Mesenchymal stem cell (in vitro differentiated cells and primary cell): ENCODE results near the gene CPT1C. TPM values are rescaled to one million over a fixed set of nuclear protein-coding genes. Genes with fewer than 3 reads are reported as not detected.
A peak's percentile ranks its signal among the peaks of the same experiment; 100 is the strongest.

Source experiments
- DNase-seq: peaks from one replicate; pipeline ENCODE4 v3.0.0-alpha.2; 2013
- H2AFZ ChIP-seq: one replicate; pipeline ENCODE4 v1.6.1; 2013; ENCODE audit warnings: low read depth, mild to moderate bottlenecking, control low read depth, inconsistent platforms, low read length, moderate library complexity
- H2AK5ac ChIP-seq: 2 replicates; pipeline ENCODE4 v1.6.1; 2013; ENCODE audit warnings: low read length, moderate library complexity, mild to moderate bottlenecking, inconsistent platforms; ENCODE audit not compliant: severe bottlenecking
- H2BK120ac ChIP-seq: one replicate; pipeline ENCODE4 v1.6.1; 2013; ENCODE audit warnings: low read depth, mild to moderate bottlenecking, inconsistent platforms, low read length, moderate library complexity
- H2BK12ac ChIP-seq, 2 experiments: one replicate each; pipeline ENCODE4 v1.6.1; 2013; ENCODE audit warnings: inconsistent platforms in 2 of 2, low read length in 2 of 2, mild to moderate bottlenecking in 2 of 2, moderate library complexity in 2 of 2, control low read depth in 1 of 2
- H2BK15ac ChIP-seq: one replicate; pipeline ENCODE4 v1.6.1; 2013; ENCODE audit warnings: mild to moderate bottlenecking, low read depth, inconsistent platforms; ENCODE audit not compliant: poor library complexity, severe bottlenecking
- H2BK5ac ChIP-seq: 2 replicates; pipeline ENCODE4 v1.6.1; 2013; ENCODE audit warnings: low read depth, mild to moderate bottlenecking, low read length, control low read depth, inconsistent platforms; ENCODE audit not compliant: poor library complexity, severe bottlenecking
- H3K14ac ChIP-seq, 2 experiments: one replicate each; pipeline ENCODE4 v1.6.1; 2013; ENCODE audit warnings: inconsistent platforms in 2 of 2, low read length in 2 of 2, control low read depth in 1 of 2, mild to moderate bottlenecking in 1 of 2, moderate library complexity in 1 of 2
- H3K18ac ChIP-seq, 2 experiments: one replicate each; pipeline ENCODE4 v1.6.1; 2013; ENCODE audit warnings: inconsistent platforms in 2 of 2, low read length in 2 of 2, control low read depth in 1 of 2, low read depth in 1 of 2, mild to moderate bottlenecking in 1 of 2
- H3K23ac ChIP-seq, 2 experiments: one replicate each; pipeline ENCODE4 v1.6.1; 2013; ENCODE audit warnings: inconsistent platforms in 2 of 2, low read length in 2 of 2, mild to moderate bottlenecking in 2 of 2, moderate library complexity in 2 of 2, control low read depth in 1 of 2
- H3K27ac ChIP-seq: 2 replicates; pipeline ENCODE4 v1.5.1; 2013; ENCODE audit warnings: mild to moderate bottlenecking, moderate library complexity, low read length, control low read depth, inconsistent platforms; ENCODE audit not compliant: poor library complexity, severe bottlenecking
- H3K27me3 ChIP-seq, 2 experiments: 2 replicates each; pipeline versions ENCODE4 v1.6.1 to v1.7.0; 2013; ENCODE audit warnings: low read length in 2 of 2, mild to moderate bottlenecking in 2 of 2, moderate library complexity in 2 of 2, control low read depth in 1 of 2, inconsistent platforms in 1 of 2; ENCODE audit not compliant: control insufficient read depth in 1 of 2, insufficient read depth in 1 of 2
- H3K36me3 ChIP-seq, 2 experiments: 2 replicates each; pipeline versions ENCODE4 v1.6.1 to v1.7.0; 2013; ENCODE audit warnings: low read length in 2 of 2, control low read depth in 1 of 2, inconsistent platforms in 1 of 2, low read depth in 1 of 2, mild to moderate bottlenecking in 1 of 2; ENCODE audit not compliant: insufficient read depth in 2 of 2, control insufficient read depth in 1 of 2
- H3K4ac ChIP-seq, 2 experiments: one replicate each; pipeline ENCODE4 v1.6.1; 2013; ENCODE audit warnings: inconsistent platforms in 2 of 2, low read length in 2 of 2, mild to moderate bottlenecking in 2 of 2, moderate library complexity in 2 of 2, control low read depth in 1 of 2, low read depth in 1 of 2
- H3K4me1 ChIP-seq: 2 replicates; pipeline ENCODE4 v1.6.1; 2013; ENCODE audit warnings: low read depth, low read length, control low read depth; ENCODE audit not compliant: control insufficient read depth, insufficient read depth
- H3K4me2 ChIP-seq: 2 replicates; pipeline ENCODE4 v1.6.1; 2013; ENCODE audit warnings: low read length, mild to moderate bottlenecking, inconsistent platforms; ENCODE audit not compliant: poor library complexity, severe bottlenecking
- H3K4me3 ChIP-seq, 2 experiments: 2 replicates each; pipeline versions ENCODE4 v1.5.1 to v1.7.0; 2013; ENCODE audit warnings: low read length in 2 of 2, mild to moderate bottlenecking in 2 of 2, control low read depth in 1 of 2, low read depth in 1 of 2; ENCODE audit not compliant: insufficient read depth in 1 of 2
- H3K79me1 ChIP-seq: replicated peaks from 2 replicates; pipeline ENCODE4 v1.6.1; 2013; ENCODE audit warnings: mild to moderate bottlenecking, control low read depth, low read length, inconsistent platforms; ENCODE audit not compliant: poor library complexity, severe bottlenecking
- H3K9ac ChIP-seq: 2 replicates; pipeline ENCODE4 v1.7.0; 2013; ENCODE audit warnings: mild to moderate bottlenecking, low read length, moderate library complexity
- H3K9me3 ChIP-seq: 2 replicates; pipeline ENCODE4 v1.7.0; 2013; ENCODE audit warnings: mild to moderate bottlenecking, low read length; ENCODE audit not compliant: control insufficient read depth
- H4K8ac ChIP-seq: one replicate; pipeline ENCODE4 v1.6.1; 2013; ENCODE audit warnings: inconsistent platforms, mild to moderate bottlenecking, low read length, moderate library complexity
- H4K91ac ChIP-seq: one replicate; pipeline ENCODE4 v1.6.1; 2013; ENCODE audit warnings: mild to moderate bottlenecking, low read length, inconsistent platforms
- WGBS: methylation state at CpG from one replicate; pipeline ENCODE4 v1.1.7; 2013; ENCODE audit warnings: mixed read lengths; 5-methylcytosine and 5-hydroxymethylcytosine counted together
- polyA plus RNA-seq, 2 experiments: library from polyadenylated mRNA; stranded (reverse); fragments of 200-250 nt; gene quantifications; one replicate each; pipeline ENCODE4 v1.2.3, GENCODE V29; 2013

Gene CPT1C
- 24.1 TPM for polyA plus RNA-seq (2013, experiment 1 of 2)
- 23.0 TPM for polyA plus RNA-seq (2013, experiment 2 of 2)

GRCh38 chr19:49690656-49691242 lies at the start of gene CPT1C:
Gene CPT1C, plus strand, starts transcription at chr19:49691116. Its CDS starts 1,137 bp downstream, at chr19:49692253.
- H4K8ac ChIP-seq, result peak within 1 kb of the TSS; percentile 78
- peak within 1 kb of the TSS; percentile 53 for H2BK15ac ChIP-seq
- H3K4me1 ChIP-seq, result peaks cover 21% of the 10 kb centered on the region
- peak within 1 kb of the TSS in 1 of 2 experiments; percentile 60 for H2BK12ac ChIP-seq
- no peak within 1 kb of the TSS for H2BK120ac ChIP-seq
- peak; percentile 85 for DNase-seq
- H3K36me3 ChIP-seq, result peaks cover 17 to 37% of the 10 kb centered on the region in 2 experiments
- no peak within 1 kb of the TSS for H4K91ac ChIP-seq
- peaks cover 15% of the 10 kb centered on the region for H3K79me1 ChIP-seq
- H3K14ac ChIP-seq, result peak within 1 kb of the TSS in 1 of 2 experiments; percentile 37
- no peak within 1 kb of the TSS for H3K27ac ChIP-seq
- no peak within 1 kb of the TSS for H2AK5ac ChIP-seq
- peak within 1 kb of the TSS; percentile 26 to 48 for H3K18ac ChIP-seq
- peak within 1 kb of the TSS; percentile 29 for H2AFZ ChIP-seq
- H3K4me2 ChIP-seq, result peak within 1 kb of the TSS; percentile 78
- WGBS, result 6% methylated on average over 38 of the region's 38 CpGs
- H3K4me3 ChIP-seq, result peak within 1 kb of the TSS; percentile 51 to 91
- no peaks in the 10 kb centered on the region for H3K27me3 ChIP-seq
- no peaks in the 10 kb centered on the region for H3K9me3 ChIP-seq
- H2BK5ac ChIP-seq, result no peak within 1 kb of the TSS
- H3K9ac ChIP-seq, result peak within 1 kb of the TSS; percentile 84
- H3K23ac ChIP-seq, result no peak within 1 kb of the TSS
- peak within 1 kb of the TSS; percentile 19 to 86 for H3K4ac ChIP-seq

- peak within 1 kb of the TSS; percentile 97 for H4K91ac ChIP-seq
- peak within 1 kb of the TSS; percentile 97 for H2BK120ac ChIP-seq
- peak within 1 kb of the TSS in 1 of 2 experiments; percentile 92 for H3K14ac ChIP-seq
- no peak within 1 kb of the TSS for H2AFZ ChIP-seq
- peak within 1 kb of the TSS; percentile 100 for H3K9ac ChIP-seq
- H3K23ac ChIP-seq, result peak within 1 kb of the TSS in 1 of 2 experiments; percentile 95
- peak within 1 kb of the TSS; percentile 100 for H3K27ac ChIP-seq
- H2BK15ac ChIP-seq, result peak within 1 kb of the TSS; percentile 80
- peak within 1 kb of the TSS; percentile 97 to 98 for H3K18ac ChIP-seq
- peak within 1 kb of the TSS; percentile 100 for H2BK5ac ChIP-seq
- peak within 1 kb of the TSS; percentile 75 to 79 for H2BK12ac ChIP-seq
- peak within 1 kb of the TSS; percentile 87 for H4K8ac ChIP-seq
- H3K9me3 ChIP-seq, result no peaks in the 10 kb centered on the region
- peaks cover 33% of the 10 kb centered on the region for H3K4me1 ChIP-seq
- H2AK5ac ChIP-seq, result peak within 1 kb of the TSS; percentile 100
- H3K4ac ChIP-seq, result peak within 1 kb of the TSS; percentile 88 to 100
- H3K4me3 ChIP-seq, result peak within 1 kb of the TSS; percentile 82 to 100
- peaks cover 5% of the 10 kb centered on the region for H3K79me1 ChIP-seq
- H3K27me3 ChIP-seq, result no peaks in the 10 kb centered on the region
- peaks cover 23 to 27% of the 10 kb centered on the region in 2 experiments for H3K36me3 ChIP-seq
- under 1% methylated on average over 46 of the region's 87 CpGs for WGBS
- DNase-seq, result peak; percentile 99
- peak within 1 kb of the TSS; percentile 89 for H3K4me2 ChIP-seq
These were observed 49.0 kb upstream of the CPT1C start, which contains the start of gene SCAF1 for GRCh38 chr19:49641688-49642491. Gene SCAF1, plus strand, starts transcription at chr19:49642209. Its CDS starts 2,818 bp downstream, at chr19:49645027.

GRCh38 chr19:49642492-49643035 lies 48.4 kb upstream of the CPT1C start:
- H3K27ac ChIP-seq, result peak overlapping the region; percentile 79
- peaks cover 9% of the 10 kb centered on the region for H3K79me1 ChIP-seq
- no peaks in the 10 kb centered on the region for H3K9me3 ChIP-seq
- H2AFZ ChIP-seq, result no peak overlapping the region
- peak overlapping the region; percentile 67 for H4K91ac ChIP-seq
- no peak overlapping the region for H2BK15ac ChIP-seq
- no peaks in the 10 kb centered on the region for H3K27me3 ChIP-seq
- peak overlapping the region; percentile 22 for H2BK120ac ChIP-seq
- H3K4me1 ChIP-seq, result peaks cover 32% of the 10 kb centered on the region
- H3K36me3 ChIP-seq, result peaks cover 30 to 33% of the 10 kb centered on the region in 2 experiments
- peak overlapping the region; percentile 82 to 100 for H3K4me3 ChIP-seq
- peak overlapping the region in 1 of 2 experiments; percentile 95 for H3K23ac ChIP-seq
- peak overlapping the region; percentile 85 to 98 for H3K18ac ChIP-seq
- peak overlapping the region; percentile 74 for H2BK5ac ChIP-seq
- WGBS, result 4% methylated on average over 5 of the region's 5 CpGs
- H4K8ac ChIP-seq, result peak overlapping the region; percentile 86
- H3K9ac ChIP-seq, result peak overlapping the region; percentile 100
- H3K4ac ChIP-seq, result peak overlapping the region; percentile 88 to 100
- peak overlapping the region in 1 of 2 experiments; percentile 92 for H3K14ac ChIP-seq
- H3K4me2 ChIP-seq, result peak overlapping the region; percentile 55
- H2BK12ac ChIP-seq, result peak overlapping the region in 1 of 2 experiments; percentile 42
- DNase-seq, result no peak
- H2AK5ac ChIP-seq, result peak overlapping the region; percentile 88
